ENCODE measurements around the gene WNT3A.
"Not testable (repeated sequence)": the region's sequence is repeated elsewhere in the genome, so short reads cannot be mapped to it uniquely, and the experiment has no call there.

WNT3A gene

GRCh38 chr1:228012555-228012954 lies 5.8 kb downstream of the WNT3A start:
- no peak for DNase-seq

GRCh38 chr1:228013131-228013934 lies 6.5 kb downstream of the WNT3A start:
- no peak for DNase-seq

DNA sequence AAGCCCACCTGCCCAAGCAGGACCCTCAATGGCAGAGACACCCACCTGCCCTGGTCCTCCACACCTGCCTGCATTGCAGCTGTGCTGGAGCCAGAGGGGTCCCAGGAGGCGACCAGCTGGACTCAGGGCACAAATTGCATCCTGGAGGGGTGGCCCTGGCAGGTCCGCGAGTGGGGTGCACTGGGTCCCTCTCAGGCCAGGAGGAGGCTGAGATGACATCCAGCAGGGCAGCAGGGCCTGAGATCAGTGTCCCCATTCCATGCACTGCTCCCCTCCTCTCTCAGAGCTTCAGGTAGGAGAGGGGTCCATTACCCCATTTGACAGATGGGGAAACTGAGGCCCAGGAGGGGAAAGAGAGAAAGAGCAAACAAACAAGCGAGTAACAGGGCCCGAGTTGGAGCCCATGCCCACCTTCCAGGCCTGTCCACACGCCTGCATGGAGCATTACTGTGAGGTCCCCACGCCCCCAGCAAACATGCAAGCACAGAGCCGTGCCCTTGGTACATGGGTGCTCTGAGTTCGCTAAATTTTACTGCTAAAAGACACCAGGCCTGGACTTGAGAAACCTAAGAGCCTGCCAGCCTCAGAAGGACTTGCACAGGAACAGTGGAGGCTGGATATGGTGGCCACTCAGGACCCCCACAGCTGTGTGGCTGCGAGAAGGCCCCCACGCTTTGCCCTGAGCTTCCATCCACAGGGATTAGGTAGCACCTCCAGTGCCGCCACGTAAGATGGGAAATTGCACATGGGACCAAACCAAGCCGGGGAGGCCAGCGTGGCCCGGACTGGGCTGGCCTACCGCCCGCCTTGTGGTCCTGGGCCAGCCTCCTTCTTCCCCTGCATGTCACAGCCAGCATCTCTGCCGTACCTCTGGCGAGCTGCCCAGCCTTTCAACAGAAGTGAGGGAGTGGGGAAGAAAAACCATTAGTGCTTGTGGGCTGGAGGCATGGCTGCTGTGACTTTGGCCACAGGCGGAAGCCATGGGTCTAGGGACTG lies 7.4 kb downstream of the WNT3A start:
- DNase-seq, result no peak

- no peak for DNase-seq
These were observed 8.7 kb downstream of the WNT3A start for GRCh38 chr1:228015276-228016180.

DNA sequence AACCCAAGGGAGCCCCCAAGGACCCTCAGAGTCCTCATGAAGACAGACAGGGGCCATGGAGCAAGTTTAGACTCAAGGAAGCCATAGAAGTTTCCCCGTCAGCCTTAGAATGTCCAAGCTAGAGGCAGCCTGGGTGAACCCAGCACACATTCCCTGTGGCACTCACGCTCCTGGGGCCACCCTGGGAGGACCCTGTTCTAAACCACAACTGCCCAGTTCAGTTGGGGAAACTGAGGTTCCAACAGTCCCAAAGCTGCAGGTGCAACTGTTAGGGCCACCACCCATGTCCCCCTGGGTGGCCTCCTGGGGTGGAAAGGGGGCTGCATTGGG lies 9.3 kb downstream of the WNT3A start:
- DNase-seq, result no peak

GRCh38 chr1:228016653-228017355 lies 10.0 kb downstream of the WNT3A start:
- DNase-seq, result no peak

DNA sequence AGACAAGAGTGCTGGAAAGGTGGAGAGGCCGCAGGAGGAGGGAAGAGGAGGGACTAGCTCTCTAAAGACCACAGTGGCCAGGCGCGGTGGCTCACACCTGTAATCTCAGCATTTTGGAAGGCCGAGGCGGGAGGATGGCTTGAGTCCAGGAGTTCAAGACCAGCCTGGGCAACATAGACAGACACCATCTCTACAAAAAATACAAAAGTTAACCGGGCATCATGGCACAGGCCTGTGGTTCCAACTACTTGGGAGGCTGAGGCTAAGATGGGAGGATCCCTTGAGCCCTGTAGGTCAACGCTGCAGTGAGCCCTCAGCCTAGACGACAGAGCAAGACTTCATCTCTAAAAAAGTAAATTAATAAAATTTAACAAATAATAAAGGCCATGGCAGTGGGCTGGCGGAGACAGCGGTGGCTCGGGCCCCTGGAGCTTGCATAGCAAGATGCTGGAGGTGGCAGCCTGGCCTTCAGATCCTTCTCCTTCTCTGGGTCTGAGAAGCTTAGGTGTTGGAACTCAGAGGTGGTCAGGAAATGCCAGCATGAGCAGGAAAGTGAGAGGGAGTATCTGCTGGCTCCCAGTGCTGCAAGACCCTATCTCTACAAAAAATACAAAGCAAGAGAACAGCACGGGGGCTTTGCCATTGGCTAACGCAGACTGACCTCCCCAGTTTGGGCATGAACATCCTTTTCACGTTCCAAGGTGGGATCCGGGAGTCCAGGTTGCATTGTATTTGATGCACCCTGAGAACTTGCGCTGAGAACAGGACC lies 10.7 kb downstream of the WNT3A start:
- DNase-seq, result no peak

DNA sequence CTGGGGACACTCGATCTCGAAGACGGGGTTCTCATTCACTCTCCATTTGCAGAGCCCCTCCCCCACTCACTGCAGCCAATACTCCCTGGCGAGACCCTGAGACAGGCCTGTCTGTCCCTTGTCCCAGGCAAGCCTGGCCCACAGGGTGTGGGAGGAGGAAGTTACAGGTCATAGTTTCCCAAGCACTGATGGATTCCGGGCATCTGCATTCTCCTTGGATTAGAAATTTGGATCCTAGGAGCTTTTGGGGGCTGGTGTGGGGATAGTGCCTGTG lies 11.3 kb downstream of the WNT3A start:
- DNase-seq, result no peak

- no peak for DNase-seq
These were observed 12.3 kb downstream of the WNT3A start for GRCh38 chr1:228018961-228019721.

DNA sequence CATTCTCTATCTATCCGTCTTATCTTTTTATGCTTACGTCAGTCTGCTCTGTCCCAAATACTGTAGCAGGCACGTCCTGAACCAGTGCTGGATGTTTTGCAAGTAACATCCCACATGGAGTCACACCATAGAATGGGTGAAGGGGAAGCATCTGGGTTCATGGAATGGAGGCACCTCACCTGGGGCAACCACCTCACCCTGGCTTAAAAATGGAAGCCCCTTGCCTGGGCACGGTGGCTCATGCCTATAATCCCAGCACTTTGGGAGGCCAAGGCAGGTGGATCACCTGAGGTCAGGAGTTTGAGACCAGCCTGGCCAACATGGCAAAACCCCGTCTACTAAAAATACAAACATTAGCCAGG lies 12.9 kb downstream of the WNT3A start:
- not testable (repeated sequence) for DNase-seq

DNA sequence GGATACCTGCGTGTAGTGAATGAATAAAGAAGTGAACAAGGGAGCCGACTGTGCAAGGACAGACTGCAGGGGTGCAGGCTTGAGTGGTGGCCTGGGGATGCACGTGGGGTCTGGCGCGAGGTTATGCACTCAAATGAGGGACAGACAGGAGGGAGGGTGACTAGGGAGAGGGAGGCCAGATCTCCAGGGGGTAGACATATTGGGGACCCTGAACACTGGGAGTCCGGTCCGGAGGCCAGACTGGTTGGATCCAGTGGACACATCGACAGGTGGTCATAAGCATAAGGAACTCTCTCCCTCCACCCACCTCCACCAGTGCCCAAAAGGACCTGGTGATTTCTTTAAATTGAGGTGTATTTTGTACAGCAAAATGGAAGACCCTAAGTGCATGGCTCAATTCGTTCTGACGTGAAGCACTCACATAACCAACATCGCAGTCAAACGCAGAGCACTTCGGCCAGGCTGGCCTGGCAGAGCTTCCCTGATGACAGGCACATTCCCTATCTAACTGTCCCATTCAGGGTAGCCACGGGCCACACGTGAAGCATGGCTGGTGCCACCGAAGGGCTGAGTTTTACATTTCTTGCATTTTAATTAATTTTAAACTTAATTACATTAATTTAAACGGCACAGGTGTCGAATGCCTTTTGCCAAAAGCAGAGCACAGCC lies 14.0 kb downstream of the WNT3A start:
- no peak for DNase-seq

GRCh38 chr1:228021355-228022030 lies 14.7 kb downstream of the WNT3A start:
- DNase-seq, result no peak

DNA sequence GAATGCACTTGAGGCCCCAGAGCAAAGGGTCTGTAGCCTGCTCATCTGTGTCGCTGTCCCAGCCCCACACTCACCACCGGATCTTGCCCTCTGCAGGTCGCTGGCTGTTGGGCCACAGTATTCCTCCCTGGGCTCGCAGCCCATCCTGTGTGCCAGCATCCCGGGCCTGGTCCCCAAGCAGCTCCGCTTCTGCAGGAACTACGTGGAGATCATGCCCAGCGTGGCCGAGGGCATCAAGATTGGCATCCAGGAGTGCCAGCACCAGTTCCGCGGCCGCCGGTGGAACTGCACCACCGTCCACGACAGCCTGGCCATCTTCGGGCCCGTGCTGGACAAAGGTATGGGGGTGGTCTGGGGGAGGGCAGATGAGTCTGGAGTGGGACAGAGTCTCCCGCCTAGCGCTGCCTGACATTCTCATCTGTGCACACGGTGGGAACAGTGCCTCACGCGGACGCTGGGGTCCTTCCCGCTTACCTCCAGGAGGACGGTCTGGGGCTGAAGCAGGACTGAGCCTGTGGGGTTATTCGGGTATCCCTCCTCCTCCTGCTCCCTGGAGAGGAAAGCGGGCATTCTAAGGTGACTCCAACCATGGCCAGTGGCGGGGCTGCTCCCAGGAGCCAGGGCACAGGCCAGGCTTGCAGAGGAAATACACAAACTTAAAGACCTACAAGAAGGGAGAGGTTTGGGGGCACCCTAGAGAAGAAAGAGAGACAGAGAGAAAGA lies 15.9 kb downstream of the WNT3A start:
- DNase-seq, result no peak

GRCh38 chr1:228023294-228023639 lies 16.5 kb downstream of the WNT3A start:
- no peak for DNase-seq

GRCh38 chr1:228029281-228029680 lies 22.5 kb downstream of the WNT3A start:
- no peak for DNase-seq

GRCh38 chr1:228030451-228031201 lies 23.8 kb downstream of the WNT3A start:
- DNase-seq, result no peak

DNA sequence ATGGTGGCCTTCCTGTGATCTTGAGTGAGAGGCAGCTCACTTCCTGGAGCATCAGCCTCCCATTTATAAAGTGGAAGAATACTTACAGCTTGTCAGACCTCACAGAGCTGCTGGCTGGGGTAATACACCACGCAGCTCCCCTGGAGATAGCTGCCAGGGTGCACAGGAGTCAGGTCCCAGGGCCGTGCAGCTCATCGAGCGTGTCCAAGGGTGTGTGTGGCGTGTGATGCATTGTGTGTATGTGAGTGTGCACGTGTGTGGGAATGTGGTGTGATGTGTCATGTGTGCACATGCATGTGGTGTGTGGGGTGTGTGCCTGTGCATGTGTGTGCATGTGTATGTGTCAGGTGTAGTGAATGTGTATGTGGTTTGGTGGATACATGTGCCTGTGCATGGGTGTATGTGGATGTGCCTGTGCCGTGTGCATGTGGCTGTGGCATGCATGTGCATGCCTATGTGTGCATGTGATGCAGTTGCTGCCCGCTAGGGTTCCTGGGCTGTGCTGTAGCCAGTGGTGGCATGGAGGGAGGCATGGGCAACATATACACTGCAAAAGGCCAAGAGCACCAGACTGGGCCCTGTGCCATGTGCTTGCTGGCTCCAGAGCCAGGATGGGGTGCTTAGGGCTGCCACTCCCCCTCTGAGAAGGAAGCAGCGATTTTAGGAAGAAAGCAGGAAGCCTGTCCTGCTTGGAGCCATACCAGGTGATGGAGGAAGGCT lies 24.6 kb downstream of the WNT3A start:
- DNase-seq, result no peak

DNA sequence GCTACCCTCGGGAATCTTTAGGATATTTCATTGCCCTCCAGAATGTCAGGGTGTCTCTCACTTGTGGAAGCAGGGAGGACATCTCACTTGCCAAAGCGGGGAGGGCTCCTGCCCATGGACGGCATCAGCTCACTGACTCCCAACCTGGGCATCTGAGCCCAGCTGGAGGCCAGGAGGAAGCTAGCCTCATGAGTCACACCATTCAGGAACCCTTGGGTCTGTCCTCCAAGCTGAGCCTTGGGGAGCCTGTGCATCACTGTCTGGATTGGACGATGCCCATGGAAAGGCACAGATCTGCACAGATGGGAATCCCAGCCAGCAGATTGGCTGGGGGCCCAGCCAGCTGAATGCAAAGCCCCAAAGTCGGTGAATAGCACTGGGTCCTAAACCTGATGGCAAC lies 25.2 kb downstream of the WNT3A start:
- no peak for DNase-seq

All from NCI-H510A (cell line).